A549 treated with AZD9567 at 1 μM for 4 hours (cell line): ENCODE results near the gene FKBP6. TPM values are rescaled to one million over a fixed set of nuclear protein-coding genes. Genes with fewer than 3 reads are reported as not detected.

Experiments
- total RNA-seq: library from RNA; stranded (reverse); fragments of 200-300 nt; extraction: Qiagen RNA extraction; gene quantifications from 5 replicates; pipeline ENCODE4 v1.2.3, GENCODE V29; 2022; ENCODE audit not compliant: insufficient read depth

Gene FKBP6, protein sequence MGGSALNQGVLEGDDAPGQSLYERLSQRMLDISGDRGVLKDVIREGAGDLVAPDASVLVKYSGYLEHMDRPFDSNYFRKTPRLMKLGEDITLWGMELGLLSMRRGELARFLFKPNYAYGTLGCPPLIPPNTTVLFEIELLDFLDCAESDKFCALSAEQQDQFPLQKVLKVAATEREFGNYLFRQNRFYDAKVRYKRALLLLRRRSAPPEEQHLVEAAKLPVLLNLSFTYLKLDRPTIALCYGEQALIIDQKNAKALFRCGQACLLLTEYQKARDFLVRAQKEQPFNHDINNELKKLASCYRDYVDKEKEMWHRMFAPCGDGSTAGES
- total RNA-seq = not detected in 5 replicates

DNA sequence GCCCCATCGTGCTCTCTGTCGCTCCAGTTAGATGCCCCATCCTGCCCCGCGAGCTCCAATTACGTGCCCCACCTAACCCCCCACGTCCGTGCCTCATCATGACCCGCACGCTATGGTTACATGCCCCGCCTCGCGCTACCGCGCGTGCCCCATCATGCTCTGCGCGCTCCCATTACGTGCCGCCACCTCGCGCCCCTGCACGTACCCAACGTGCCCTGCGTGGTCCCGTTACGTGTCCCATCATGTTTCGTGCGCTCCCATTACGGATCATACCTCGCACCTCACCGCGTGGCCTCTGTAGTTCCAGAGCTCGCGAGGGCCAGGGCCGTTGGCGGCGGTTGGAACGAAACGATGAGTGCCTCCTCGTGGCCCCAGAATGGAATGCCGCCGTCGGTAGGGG lies at the start of gene FKBP6, which contains the start of gene TRIM50:
FKBP6 (plus strand) TSS at position 240 of the 400 bp plus-strand sequence. CDS start 268 bp downstream, outside the sequence.
TRIM50 (minus strand) TSS at position 161 of the 400 bp plus-strand sequence. CDS start 3,295 bp downstream, outside the sequence.

DNA sequence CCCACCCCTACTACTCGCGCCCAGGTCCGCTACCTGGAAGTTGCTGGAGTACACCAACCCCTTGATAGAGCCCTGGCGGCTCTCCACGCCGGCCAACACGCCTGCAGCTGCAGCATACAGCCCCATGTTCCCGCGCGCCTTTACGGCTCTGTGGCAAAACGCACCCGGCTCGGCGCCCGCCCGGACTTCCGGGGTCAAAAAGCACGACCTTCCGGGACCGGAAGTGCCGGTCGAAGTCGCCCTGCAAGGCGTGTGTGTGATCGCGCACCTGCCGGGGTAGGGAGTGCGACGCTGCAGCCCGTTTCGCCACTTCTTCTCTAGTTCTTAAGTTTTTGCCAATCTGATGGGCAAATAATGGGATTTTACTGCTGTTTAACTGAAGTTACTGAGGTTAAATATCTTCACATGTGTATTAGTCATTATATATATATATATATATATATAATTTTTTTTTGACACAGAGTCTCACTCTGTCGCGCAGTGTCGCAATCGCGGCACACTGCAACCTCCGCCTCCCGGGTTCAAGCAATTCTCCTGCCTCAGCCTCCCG lies 19.2 kb upstream of the FKBP6 start, which contains the start of gene NSUN5:
NSUN5 (minus strand) TSS at position 162 of the 550 bp plus-strand sequence; CDS start at position 126, 36 bp downstream.

Other genes starting within 250 kb of the FKBP6 start
- gene SPDYE9, start 242.1 kb upstream of the FKBP6 start, total RNA-seq = not detected in 5 replicates
- gene NSUN5, start 19.3 kb upstream of the FKBP6 start, total RNA-seq = 49.0 to 67.2 TPM (median 63.6 TPM) in 5 replicates
- gene TRIM50, start 79 bp upstream of the FKBP6 start, total RNA-seq = not detected in 5 replicates
- gene FZD9, start 105.6 kb downstream of the FKBP6 start, total RNA-seq = 2.1 to 3.0 TPM (median 2.7 TPM) in 4 of 5 replicates, not detected in the other
- gene BAZ1B, start 194.1 kb downstream of the FKBP6 start, total RNA-seq = 50.1 to 62.0 TPM (median 56.3 TPM) in 5 replicates
- 62.5 to 75.3 TPM (median 70.1 TPM) in 5 replicates for gene BCL7B, start 229.5 kb downstream of the FKBP6 start, total RNA-seq